Measurements from ENCODE around the gene CUTA.
"Not testable (repeated sequence)": the region's sequence is repeated elsewhere in the genome, so short reads cannot be mapped to it uniquely, and the experiment has no call there.

The CUTA gene

DNA sequence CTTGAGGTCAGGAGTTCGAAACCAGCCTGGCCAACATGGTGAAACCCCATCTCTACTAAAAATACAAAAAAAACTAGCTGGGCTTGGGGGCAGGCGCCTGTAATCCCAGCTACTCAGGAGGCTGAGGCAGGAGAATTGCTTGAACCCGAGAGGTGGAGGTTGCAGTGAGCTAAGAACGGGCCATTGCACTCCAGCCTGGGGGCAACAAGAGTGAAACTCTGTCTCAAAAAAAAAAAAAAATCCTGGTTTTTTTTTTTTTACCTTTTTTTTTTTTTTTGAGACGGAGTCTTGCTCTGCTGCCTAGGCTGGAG lies 50.2 kb downstream of the CUTA start:
- DNase-seq (ENCODE audit: low read depth), result not testable (repeated sequence)

DNA sequence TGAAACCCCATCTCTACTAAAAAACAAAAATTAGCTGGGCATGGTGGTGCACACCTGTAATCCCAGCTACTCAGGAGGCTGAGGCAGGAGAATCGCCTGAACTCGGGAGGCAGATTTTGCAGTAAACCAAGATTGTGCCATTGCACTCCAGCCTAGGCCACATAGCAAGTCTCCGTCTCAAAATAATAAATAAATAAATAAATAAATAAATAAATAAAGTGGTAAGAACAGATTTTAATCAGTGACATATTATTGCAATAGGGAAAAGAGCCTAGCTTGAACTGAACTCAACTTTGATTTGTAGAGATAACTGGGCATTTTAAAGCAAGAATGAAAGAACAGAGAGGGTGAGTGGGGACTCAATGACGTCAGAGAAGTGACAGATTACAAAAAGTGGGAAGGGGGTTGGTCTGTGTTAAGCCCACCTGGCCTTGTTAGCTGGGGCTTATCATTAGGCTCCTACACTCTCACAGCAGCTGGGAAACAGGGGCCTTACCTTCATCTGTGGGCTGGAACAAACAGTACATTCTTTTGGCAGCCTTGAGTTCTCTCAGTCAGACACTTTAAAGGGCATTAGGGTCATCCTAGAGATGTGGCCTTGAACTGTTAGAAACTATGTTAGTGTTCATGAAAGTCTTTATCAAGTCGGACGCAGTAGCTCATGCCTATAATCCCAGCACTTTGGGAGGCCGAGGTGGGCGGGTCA lies 50.7 kb downstream of the CUTA start:
- no peak for DNase-seq (ENCODE audit: low read depth)

Measured in HS-5 (cell line).